SK-N-MC (cell line): Measurements from ENCODE around the gene ZNF282.
A peak's percentile ranks its signal among the peaks of the same experiment; 100 is the strongest.
"Not testable (repeated sequence)": the region's sequence is repeated elsewhere in the genome, so short reads cannot be mapped to it uniquely, and the experiment has no call there.

ENCODE experiments used
- DNase-seq: peaks from one replicate; pipeline ENCODE4 v3.0.0-alpha.2; 2011; ENCODE audit warnings: low read depth, low spot score
- H3K27ac ChIP-seq: fragments of 200-600 bp; sonication (generic); 2 replicates; pipeline ENCODE4 v1.5.1; 2016; ENCODE audit warnings: mixed run types
- H3K36me3 ChIP-seq: fragments of 200-600 bp; sonication (generic); 2 replicates; pipeline ENCODE4 v1.6.1; 2017; ENCODE audit warnings: antibody characterized with exemption, low read length, mixed read lengths; ENCODE audit not compliant: insufficient read depth
- H3K4me3 ChIP-seq: fragments of 200-600 bp; sonication (generic); 2 replicates; pipeline ENCODE4 v1.5.1; 2016
- H3K9ac ChIP-seq: fragments of 200-600 bp; sonication (generic); 2 replicates; pipeline ENCODE4 v1.8.0; 2017; ENCODE audit warnings: mixed run types, mixed read lengths; ENCODE audit not compliant: insufficient read length
- H3K9me3 ChIP-seq: fragments of 200-600 bp; sonication (generic); 2 replicates; pipeline ENCODE4 v1.6.1; 2017; ENCODE audit warnings: low read depth, mild to moderate bottlenecking, antibody characterized with exemption, low read length, moderate library complexity, mixed read lengths
- EZH2 ChIP-seq: fragments of 200-600 bp; sonication (generic); IDR thresholded peaks from one replicate; pipeline ENCODE4 v1.6.1; 2017; ENCODE audit warnings: antibody characterized with exemption
- FOXP2 ChIP-seq: optimal IDR thresholded peaks from 2 replicates; pipeline ENCODE3; 2011; ENCODE audit warnings: mild to moderate bottlenecking, moderate library complexity; ENCODE audit not compliant: insufficient read depth; ENCODE audit errors: extremely low read length, control extremely low read depth
- POLR2AphosphoS5 ChIP-seq: IDR thresholded peaks from 2 replicates; pipeline ENCODE4 v1.6.1; 2012; ENCODE audit warnings: mild to moderate bottlenecking, low read depth, low read length, borderline replicate concordance

The ZNF282 gene

GRCh38 chr7:149239345-149240143 is 44.2 kb downstream of the ZNF282 start, which contains the start of gene ZNF212:
TSS of gene ZNF212 (plus strand) at chr7:149239651. CDS start at chr7:149239779, 128 bp downstream.
- peak; percentile 51 for DNase-seq
- H3K27ac ChIP-seq: 0 out of 2 replicates have a peak within 1 kb of the TSS, but pooled peaks have one; percentile 33
- TF ChIP-seq POLR2AphosphoS5 (peak; percentile 76), EZH2 (no peak), FOXP2 (no peak)
- peaks cover 8% of the 10 kb centered on the region for H3K36me3 ChIP-seq
- peak within 1 kb of the TSS; percentile 91 for H3K9ac ChIP-seq
- 0 out of 2 replicates have a peak, but pooled peaks cover 2% of the 10 kb centered on the region for H3K9me3 ChIP-seq
- H3K4me3 ChIP-seq: peak within 1 kb of the TSS; percentile 94

- Histone ChIP-seq H3K27ac (no peak overlapping the region), H3K9ac (peak overlapping the region; percentile 91)
- TF ChIP-seq POLR2AphosphoS5 (no peak), FOXP2 (no peak), EZH2 (no peak)
Measured at GRCh38 chr7:149240637-149241036, 45.3 kb downstream of the ZNF282 start.

GRCh38 chr7:149241696-149242095 is 46.4 kb downstream of the ZNF282 start:
- H3K9ac ChIP-seq: no peak overlapping the region
- peaks cover 8% of the 10 kb centered on the region for H3K36me3 ChIP-seq
- TF ChIP-seq EZH2 (no peak), POLR2AphosphoS5 (no peak), FOXP2 (no peak)
- 0 out of 2 replicates have a peak, but pooled peaks cover 2% of the 10 kb centered on the region for H3K9me3 ChIP-seq
- no peak for DNase-seq
- H3K27ac ChIP-seq: no peak overlapping the region
- no peak overlapping the region for H3K4me3 ChIP-seq

More at GRCh38 chr7:149240637-149241036, 45.3 kb downstream of the ZNF282 start:
- Histone ChIP-seq H3K36me3 (peaks cover 8% of the 10 kb centered on the region), H3K9me3 (0 out of 2 replicates have a peak, but pooled peaks cover 2% of the 10 kb centered on the region), H3K4me3 (peak overlapping the region; percentile 94)
- DNase-seq: no peak

- H3K9me3 ChIP-seq: 0 out of 2 replicates have a peak, but pooled peaks cover 2% of the 10 kb centered on the region
- peaks cover 11% of the 10 kb centered on the region for H3K36me3 ChIP-seq
- no peak overlapping the region for H3K27ac ChIP-seq
- DNase-seq: no peak
- no peak overlapping the region for H3K4me3 ChIP-seq
- H3K9ac ChIP-seq: no peak overlapping the region
- no peak for TF ChIP-seq POLR2AphosphoS5
- no peak for TF ChIP-seq FOXP2
- TF ChIP-seq EZH2: no peak
Measured at GRCh38 chr7:149245244-149245643, 49.9 kb downstream of the ZNF282 start.

GRCh38 chr7:149245744-149246143 is 50.4 kb downstream of the ZNF282 start:
- Histone ChIP-seq H3K4me3 (no peak overlapping the region), H3K36me3 (peaks cover 16% of the 10 kb centered on the region), H3K27ac (no peak overlapping the region), H3K9me3 (0 out of 2 replicates have a peak, but pooled peaks cover 2% of the 10 kb centered on the region), H3K9ac (no peak overlapping the region)
- TF ChIP-seq POLR2AphosphoS5 (no peak), EZH2 (no peak), FOXP2 (no peak)
- DNase-seq: no peak

- peaks cover 30% of the 10 kb centered on the region; the same call in 1 of the 2 replicates for H3K36me3 ChIP-seq
- no peak for TF ChIP-seq EZH2
- TF ChIP-seq FOXP2: no peak
- no peak for TF ChIP-seq POLR2AphosphoS5
- no peaks in the 10 kb centered on the region for H3K9me3 ChIP-seq
- DNase-seq: no peak
- no peak overlapping the region for H3K27ac ChIP-seq
- H3K9ac ChIP-seq: peak overlapping the region; percentile 10
- H3K4me3 ChIP-seq: no peak overlapping the region
Measured at GRCh38 chr7:149248777-149249176, 53.4 kb downstream of the ZNF282 start.

GRCh38 chr7:149250151-149250550 is 54.8 kb downstream of the ZNF282 start:
- DNase-seq, H3K9me3 ChIP-seq, H3K9ac ChIP-seq, H3K4me3 ChIP-seq, H3K27ac ChIP-seq: not testable (repeated sequence)
- peaks cover 38% of the 10 kb centered on the region; the same call in 1 of the 2 replicates for H3K36me3 ChIP-seq

GRCh38 chr7:149251518-149251917 is 56.2 kb downstream of the ZNF282 start:
- H3K36me3 ChIP-seq: peaks cover 38% of the 10 kb centered on the region; the same call in 1 of the 2 replicates
- H3K9me3 ChIP-seq: not testable (repeated sequence)

GRCh38 chr7:149252378-149252777 is 57.0 kb downstream of the ZNF282 start:
- no peak overlapping the region for H3K4me3 ChIP-seq
- peaks cover 38% of the 10 kb centered on the region; the same call in 1 of the 2 replicates for H3K36me3 ChIP-seq
- no peak for DNase-seq
- no peak overlapping the region for H3K27ac ChIP-seq
- TF ChIP-seq EZH2 (no peak), FOXP2 (no peak), POLR2AphosphoS5 (no peak)
- H3K9ac ChIP-seq: no peak overlapping the region
- H3K9me3 ChIP-seq: no peaks in the 10 kb centered on the region

More at GRCh38 chr7:149251518-149251917, 56.2 kb downstream of the ZNF282 start:
- DNase-seq, H3K4me3 ChIP-seq, H3K9ac ChIP-seq, H3K27ac ChIP-seq: not testable (repeated sequence)
